DND-41 (cell line): ENCODE data around the gene MYH14.

ENCODE experiments used
- ATAC-seq: fragments of 200-7000 bp; cut with Tn5 transposase; 3 replicates; pipeline ENCODE4 v1.9.1; 2021; ENCODE audit warnings: low read depth; ENCODE audit not compliant: insufficient read depth
- DNase-seq: peaks from one replicate; pipeline ENCODE4 v3.0.0-alpha.2; 2020
- H2AFZ ChIP-seq: 2 replicates; pipeline ENCODE4 v1.6.0; 2012; ENCODE audit warnings: low read depth, low read length
- H3K27ac ChIP-seq: 2 replicates; pipeline ENCODE4 v1.5.1; 2012; ENCODE audit warnings: low read length, inconsistent platforms
- H3K27me3 ChIP-seq: fragments of 200-600 bp; sonication (generic); 2 replicates; pipeline ENCODE4 v1.6.0; 2012; ENCODE audit warnings: low read length, mild to moderate bottlenecking, inconsistent platforms; ENCODE audit not compliant: insufficient read depth, poor library complexity
- H3K36me3 ChIP-seq: 2 replicates; pipeline ENCODE4 v1.5.1; 2012; ENCODE audit warnings: low read length, inconsistent platforms; ENCODE audit not compliant: insufficient read depth
- H3K4me1 ChIP-seq: 2 replicates; pipeline ENCODE4 v1.5.1; 2012; ENCODE audit warnings: mild to moderate bottlenecking, low read length; ENCODE audit not compliant: insufficient read depth
- H3K4me2 ChIP-seq: 2 replicates; pipeline ENCODE4 v1.6.0; 2012; ENCODE audit warnings: mild to moderate bottlenecking, moderate library complexity, low read length, inconsistent platforms; ENCODE audit not compliant: insufficient read depth
- H3K4me3 ChIP-seq, 2 experiments: fragments of 200-600 bp in 1 of 2; shearing (Covaris generic) in 1 of 2; 2 replicates each; pipeline ENCODE4 v1.5.1; 2012 to 2016; ENCODE audit warnings: inconsistent platforms in 2 of 2, low read length in 2 of 2, mild to moderate bottlenecking in 2 of 2, low read depth in 1 of 2, moderate library complexity in 1 of 2
- H3K79me2 ChIP-seq: 2 replicates; pipeline ENCODE4 v1.6.0; 2012; ENCODE audit warnings: low read length, inconsistent platforms; ENCODE audit not compliant: insufficient read depth
- H3K9ac ChIP-seq: 2 replicates; pipeline ENCODE4 v1.6.0; 2012; ENCODE audit warnings: low read depth, mild to moderate bottlenecking, inconsistent platforms, low read length, moderate library complexity
- H3K9me3 ChIP-seq: 2 replicates; pipeline ENCODE4 v1.5.1; 2012; ENCODE audit warnings: low read length, moderate library complexity, mild to moderate bottlenecking, inconsistent platforms; ENCODE audit not compliant: insufficient read depth, severe bottlenecking
- H4K20me1 ChIP-seq: 2 replicates; pipeline ENCODE4 v1.6.0; 2012; ENCODE audit warnings: low read length; ENCODE audit not compliant: insufficient read depth
- CTCF ChIP-seq: IDR thresholded peaks from 2 replicates; pipeline ENCODE4 v1.5.1; 2012; ENCODE audit warnings: borderline replicate concordance, low read length, moderate library complexity, mild to moderate bottlenecking; ENCODE audit not compliant: poor library complexity, severe bottlenecking; ENCODE audit errors: extremely low read depth
- EZH2 ChIP-seq: IDR thresholded peaks from 3 replicates; pipeline ENCODE4 v1.6.1; 2012; ENCODE audit warnings: borderline replicate concordance, low read depth, mild to moderate bottlenecking, moderate library complexity, low read length, inconsistent platforms; ENCODE audit not compliant: severe bottlenecking

MYH14 gene

GRCh38 chr19:50206191-50206590, 2.8 kb downstream of the MYH14 start:
- Histone ChIP-seq H3K9ac (no peak overlapping the region), H3K4me3 (no peak overlapping the region), H3K27me3 (no peaks in the 10 kb centered on the region), H3K9me3 (no peaks in the 10 kb centered on the region), H2AFZ (no peak overlapping the region), H3K4me2 (no peak overlapping the region), H3K36me3 (no peaks in the 10 kb centered on the region), H4K20me1 (no peaks in the 10 kb centered on the region), H3K79me2 (no peaks in the 10 kb centered on the region), H3K4me1 (no peaks in the 10 kb centered on the region), H3K27ac (no peak overlapping the region)
- no peak for TF ChIP-seq CTCF
- no peak for TF ChIP-seq EZH2
- ATAC-seq (no peak), DNase-seq (no peak)

GRCh38 chr19:50207730-50208129, 4.3 kb downstream of the MYH14 start:
- ATAC-seq (no peak), DNase-seq (no peak)
- H3K4me3 ChIP-seq = no peak overlapping the region
- no peaks in the 10 kb centered on the region for H3K4me1 ChIP-seq
- no peaks in the 10 kb centered on the region for H3K9me3 ChIP-seq
- H3K9ac ChIP-seq = no peak overlapping the region
- no peak overlapping the region for H3K4me2 ChIP-seq
- no peak for TF ChIP-seq EZH2
- no peak for TF ChIP-seq CTCF
- H3K79me2 ChIP-seq = no peaks in the 10 kb centered on the region
- no peaks in the 10 kb centered on the region for H4K20me1 ChIP-seq
- H2AFZ ChIP-seq = no peak overlapping the region
- H3K36me3 ChIP-seq = no peaks in the 10 kb centered on the region
- H3K27me3 ChIP-seq = no peaks in the 10 kb centered on the region
- no peak overlapping the region for H3K27ac ChIP-seq

DNA sequence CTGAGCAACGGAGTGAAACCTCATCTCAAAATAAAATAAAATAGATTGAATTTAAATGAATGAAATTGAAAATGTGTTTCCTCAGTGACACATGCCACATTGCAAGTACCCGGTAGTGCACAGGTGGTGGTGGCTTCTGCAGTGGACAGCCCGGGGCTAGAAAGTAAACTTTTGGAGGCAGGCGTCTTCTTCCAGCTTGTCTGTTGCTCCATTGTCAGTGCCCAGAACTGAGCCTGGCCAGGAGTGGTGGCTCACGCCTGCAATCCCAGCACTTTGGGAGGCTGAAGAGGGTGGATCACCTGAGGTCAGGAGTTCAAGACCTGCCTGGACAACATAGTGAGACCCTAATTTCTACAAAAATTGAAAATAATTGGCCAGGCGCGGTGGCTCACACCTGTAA, 5.7 kb downstream of the MYH14 start:
- no peaks in the 10 kb centered on the region for H3K27me3 ChIP-seq
- no peaks in the 10 kb centered on the region for H3K79me2 ChIP-seq
- H3K9me3 ChIP-seq = no peaks in the 10 kb centered on the region
- H3K27ac ChIP-seq = no peak overlapping the region
- H3K36me3 ChIP-seq = no peaks in the 10 kb centered on the region
- no peak overlapping the region for H3K4me2 ChIP-seq
- no peak for DNase-seq
- no peak overlapping the region for H2AFZ ChIP-seq
- no peak for TF ChIP-seq CTCF
- no peak for TF ChIP-seq EZH2
- H3K4me1 ChIP-seq = no peaks in the 10 kb centered on the region
- no peak overlapping the region for H3K4me3 ChIP-seq
- H3K9ac ChIP-seq = no peak overlapping the region
- ATAC-seq = no peak
- H4K20me1 ChIP-seq = no peaks in the 10 kb centered on the region

DNA sequence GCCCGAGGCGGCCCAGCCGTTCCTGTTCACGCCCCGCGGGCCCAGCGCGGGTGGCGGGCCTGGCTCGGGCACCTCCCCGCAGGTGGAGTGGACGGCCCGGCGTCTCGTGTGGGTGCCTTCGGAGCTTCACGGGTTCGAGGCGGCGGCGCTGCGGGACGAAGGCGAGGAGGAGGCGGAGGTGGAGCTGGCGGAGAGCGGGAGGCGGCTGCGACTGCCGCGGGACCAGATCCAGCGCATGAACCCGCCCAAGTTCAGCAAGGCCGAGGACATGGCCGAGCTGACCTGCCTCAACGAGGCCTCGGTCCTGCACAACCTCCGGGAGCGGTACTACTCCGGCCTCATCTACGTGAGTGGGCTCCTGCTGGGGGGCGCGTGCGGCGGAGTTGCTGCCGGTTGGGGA, 7.0 kb downstream of the MYH14 start:
- no peak overlapping the region for H3K9ac ChIP-seq
- no peak overlapping the region for H3K4me2 ChIP-seq
- no peak for TF ChIP-seq CTCF
- no peak for TF ChIP-seq EZH2
- no peak overlapping the region for H3K4me3 ChIP-seq
- H3K27ac ChIP-seq = no peak overlapping the region
- DNase-seq (no peak), ATAC-seq (no peak)
- no peak overlapping the region for H2AFZ ChIP-seq
- no peaks in the 10 kb centered on the region for H3K36me3 ChIP-seq
- H4K20me1 ChIP-seq = no peaks in the 10 kb centered on the region
- H3K79me2 ChIP-seq = no peaks in the 10 kb centered on the region
- H3K27me3 ChIP-seq = no peaks in the 10 kb centered on the region
- no peaks in the 10 kb centered on the region for H3K4me1 ChIP-seq
- no peaks in the 10 kb centered on the region for H3K9me3 ChIP-seq
